WTC11 (cell line): ENCODE data around the gene LIMS2. TPM values are rescaled to one million over a fixed set of nuclear protein-coding genes. Genes with fewer than 3 reads are reported as not detected.

ENCODE experiments used
- ATAC-seq: fragments of 200-7000 bp; cut with Tn5 transposase; 2 replicates; pipeline ENCODE4 v1.10.0; 2021; ENCODE audit warnings: mild to moderate bottlenecking, moderate library complexity
- CTCF ChIA-PET: fragments of 300-600 bp; sonication (Branson Sonifier 250); formaldehyde crosslinking; loops from one replicate; lab custom pipeline; 2021; ENCODE audit warnings: antibody characterized with exemption; lab: Charles Lee
- POLR2A ChIA-PET: fragments of 350-600 bp; sonication (Branson Sonifier 250); formaldehyde crosslinking; loops from one replicate; lab custom pipeline; 2021; ENCODE audit warnings: antibody characterized with exemption; lab: Charles Lee
- DNase-seq: peaks from one replicate; pipeline ENCODE4 v3.0.0; 2021; ENCODE audit warnings: low spot score
- H3K27ac Mint-ChIP-seq: 2 replicates; pipeline ENCODE4 v1.8.0; 2021; ENCODE audit warnings: mixed read lengths
- H3K27me3 Mint-ChIP-seq: 2 replicates; pipeline ENCODE4 v1.8.0; 2021; ENCODE audit warnings: low read depth, mild to moderate bottlenecking, moderate library complexity, mixed read lengths
- H3K36me3 Mint-ChIP-seq: 2 replicates; pipeline ENCODE4 v1.8.0; 2021; ENCODE audit warnings: mixed read lengths
- H3K4me1 Mint-ChIP-seq: 2 replicates; pipeline ENCODE4 v1.8.0; 2022; ENCODE audit warnings: mixed read lengths
- H3K4me3 Mint-ChIP-seq: 2 replicates; pipeline ENCODE4 v1.8.0; 2021; ENCODE audit warnings: mild to moderate bottlenecking, moderate library complexity, mixed read lengths
- H3K9me3 Mint-ChIP-seq: 2 replicates; pipeline ENCODE4 v1.8.0; 2021; ENCODE audit warnings: mixed read lengths
- FOXP1 ChIP-seq: sonication (generic); formaldehyde crosslinking; IDR thresholded peaks from 2 replicates; pipeline ENCODE4 v1.8.0; 2022; ENCODE audit warnings: missing genetic modification reagents, mild to moderate bottlenecking, moderate library complexity, borderline replicate concordance
- HMGA2 ChIP-seq: fragments of 250-450 bp; sonication (Bioruptor Pico); IDR thresholded peaks from 2 replicates; pipeline ENCODE4 v1.4.0; 2021; ENCODE audit warnings: mild to moderate bottlenecking, moderate library complexity
- NFE2L1 ChIP-seq: sonication (generic); formaldehyde crosslinking; IDR thresholded peaks from 2 replicates; pipeline ENCODE4 v1.8.1; 2023; ENCODE audit warnings: missing genetic modification reagents
- RELA ChIP-seq: sonication (generic); formaldehyde crosslinking; IDR thresholded peaks from 2 replicates; pipeline ENCODE4 v1.8.1; 2022; ENCODE audit warnings: missing genetic modification reagents, mild to moderate bottlenecking, borderline replicate concordance
- SMAD3 ChIP-seq: sonication (generic); formaldehyde crosslinking; IDR thresholded peaks from 2 replicates; pipeline ENCODE4 v1.8.0; 2022; ENCODE audit warnings: missing genetic modification reagents, mild to moderate bottlenecking, borderline replicate concordance
- ZNF121 ChIP-seq: sonication (generic); formaldehyde crosslinking; IDR thresholded peaks from 2 replicates; pipeline ENCODE4 v1.8.0; 2023; ENCODE audit warnings: missing genetic modification reagents
- ZNF138 ChIP-seq: sonication (generic); formaldehyde crosslinking; conservative IDR thresholded peaks from 2 replicates; pipeline ENCODE4 v1.8.1; 2022; ENCODE audit warnings: mild to moderate bottlenecking, moderate library complexity, missing genetic modification reagents
- ZNF232 ChIP-seq: sonication (generic); formaldehyde crosslinking; IDR thresholded peaks from 2 replicates; pipeline ENCODE4 v1.8.0; 2022; ENCODE audit warnings: mild to moderate bottlenecking, missing genetic modification reagents
- ZNF416 ChIP-seq: fragments of 250-450 bp; sonication (Bioruptor Pico); IDR thresholded peaks from 2 replicates; pipeline ENCODE4 v1.9.0; 2021; ENCODE audit warnings: mild to moderate bottlenecking, inconsistent platforms
- ZNF423 ChIP-seq: fragments of 250-450 bp; sonication (Bioruptor Pico); IDR thresholded peaks from 2 replicates; pipeline ENCODE4 v2.1.2; 2022; ENCODE audit warnings: mild to moderate bottlenecking, moderate library complexity
- ZNF671 ChIP-seq: fragments of 250-450 bp; sonication (Bioruptor Pico); IDR thresholded peaks from 2 replicates; pipeline ENCODE4 v1.8.0; 2021; ENCODE audit warnings: mild to moderate bottlenecking
- total RNA-seq: library from RNA; stranded (reverse); gene quantifications from 3 replicates; pipeline ENCODE4 v1.2.3, GENCODE V29; 2021
- TF ChIP-seq, protein P1 (sequence below): sonication (generic); formaldehyde crosslinking; IDR thresholded peaks from 2 replicates; pipeline ENCODE4 v1.8.1; 2023; ENCODE audit warnings: mild to moderate bottlenecking, missing genetic modification reagents, borderline replicate concordance
- TF ChIP-seq, protein P2 (sequence below): sonication (generic); formaldehyde crosslinking; IDR thresholded peaks from 2 replicates; pipeline ENCODE4 v1.8.1; 2023; ENCODE audit warnings: mild to moderate bottlenecking, missing genetic modification reagents, moderate library complexity
- TF ChIP-seq, protein P3 (sequence below): fragments of 250-450 bp; sonication (Bioruptor Pico); IDR thresholded peaks from 2 replicates; pipeline ENCODE4 v1.9.0; 2021; ENCODE audit warnings: mild to moderate bottlenecking
- TF ChIP-seq, protein P4 (sequence below): sonication (generic); formaldehyde crosslinking; IDR thresholded peaks from 2 replicates; pipeline ENCODE4 v1.8.0; 2023; ENCODE audit warnings: missing genetic modification reagents, mild to moderate bottlenecking, borderline replicate concordance

Gene LIMS2
- total RNA-seq, 1 experiment from 2014 or later: 2.4 TPM

DNA sequence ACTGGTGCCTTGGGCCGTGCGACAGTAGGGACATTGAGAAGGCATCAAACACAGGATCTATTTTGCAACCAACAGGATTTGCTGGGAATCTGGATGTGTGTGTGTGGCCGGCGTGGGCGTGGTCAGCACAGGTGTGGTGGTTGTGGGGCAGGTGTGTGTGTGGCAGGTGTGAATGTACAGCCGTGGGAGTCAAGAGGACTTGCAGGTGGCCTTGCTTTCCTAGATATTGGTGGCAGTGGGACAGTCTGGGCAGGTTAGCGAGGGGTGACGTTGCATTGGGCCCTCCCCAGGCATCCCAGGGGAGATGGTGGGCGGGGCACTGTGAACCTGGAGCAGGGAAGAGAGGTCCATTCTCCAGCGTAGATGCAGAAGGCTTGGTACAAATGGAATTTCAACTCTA, 3.2 kb upstream of the LIMS2 start:
- ChIA-PET CTCF (no interaction called here), POLR2A (no interaction called here)
- peaks cover 47% of the 10 kb centered on the region for H3K27me3 Mint-ChIP-seq
- peaks cover 9% of the 10 kb centered on the region for H3K4me1 Mint-ChIP-seq
- TF ChIP-seq ZNF232 (CRISPR knock-in tag) (no peak), HMGA2 (CRISPR knock-in tag) (no peak)
- TF ChIP-seq, protein P1, sequence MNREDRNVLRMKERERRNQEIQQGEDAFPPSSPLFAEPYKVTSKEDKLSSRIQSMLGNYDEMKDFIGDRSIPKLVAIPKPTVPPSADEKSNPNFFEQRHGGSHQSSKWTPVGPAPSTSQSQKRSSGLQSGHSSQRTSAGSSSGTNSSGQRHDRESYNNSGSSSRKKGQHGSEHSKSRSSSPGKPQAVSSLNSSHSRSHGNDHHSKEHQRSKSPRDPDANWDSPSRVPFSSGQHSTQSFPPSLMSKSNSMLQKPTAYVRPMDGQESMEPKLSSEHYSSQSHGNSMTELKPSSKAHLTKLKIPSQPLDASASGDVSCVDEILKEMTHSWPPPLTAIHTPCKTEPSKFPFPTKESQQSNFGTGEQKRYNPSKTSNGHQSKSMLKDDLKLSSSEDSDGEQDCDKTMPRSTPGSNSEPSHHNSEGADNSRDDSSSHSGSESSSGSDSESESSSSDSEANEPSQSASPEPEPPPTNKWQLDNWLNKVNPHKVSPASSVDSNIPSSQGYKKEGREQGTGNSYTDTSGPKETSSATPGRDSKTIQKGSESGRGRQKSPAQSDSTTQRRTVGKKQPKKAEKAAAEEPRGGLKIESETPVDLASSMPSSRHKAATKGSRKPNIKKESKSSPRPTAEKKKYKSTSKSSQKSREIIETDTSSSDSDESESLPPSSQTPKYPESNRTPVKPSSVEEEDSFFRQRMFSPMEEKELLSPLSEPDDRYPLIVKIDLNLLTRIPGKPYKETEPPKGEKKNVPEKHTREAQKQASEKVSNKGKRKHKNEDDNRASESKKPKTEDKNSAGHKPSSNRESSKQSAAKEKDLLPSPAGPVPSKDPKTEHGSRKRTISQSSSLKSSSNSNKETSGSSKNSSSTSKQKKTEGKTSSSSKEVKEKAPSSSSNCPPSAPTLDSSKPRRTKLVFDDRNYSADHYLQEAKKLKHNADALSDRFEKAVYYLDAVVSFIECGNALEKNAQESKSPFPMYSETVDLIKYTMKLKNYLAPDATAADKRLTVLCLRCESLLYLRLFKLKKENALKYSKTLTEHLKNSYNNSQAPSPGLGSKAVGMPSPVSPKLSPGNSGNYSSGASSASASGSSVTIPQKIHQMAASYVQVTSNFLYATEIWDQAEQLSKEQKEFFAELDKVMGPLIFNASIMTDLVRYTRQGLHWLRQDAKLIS (CRISPR knock-in tag): no peak
- H3K9me3 Mint-ChIP-seq: no peaks in the 10 kb centered on the region
- H3K4me3 Mint-ChIP-seq: no peak overlapping the region
- no peak overlapping the region for H3K27ac Mint-ChIP-seq
- ATAC-seq: no peak
- DNase-seq: no peak
- no peaks in the 10 kb centered on the region for H3K36me3 Mint-ChIP-seq

DNA sequence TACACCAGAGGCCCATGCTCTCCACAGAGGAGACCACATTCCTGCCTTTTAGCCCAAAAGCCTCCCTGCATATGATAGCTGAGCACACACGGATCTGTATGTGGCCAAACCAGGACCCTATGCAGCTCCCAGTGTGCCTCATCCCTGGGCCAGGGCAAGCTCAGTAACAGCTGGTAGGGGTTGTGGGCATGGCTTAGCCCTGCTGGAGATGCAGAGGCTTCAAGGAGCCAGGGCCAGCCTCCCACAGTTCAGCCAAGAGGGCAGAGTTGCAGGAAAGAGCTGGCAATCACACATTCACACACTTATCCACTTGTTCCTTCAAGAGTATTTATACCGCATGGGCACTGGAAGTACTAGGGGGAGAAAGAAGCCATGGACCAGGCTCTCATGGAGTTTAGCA, 1.6 kb upstream of the LIMS2 start:
- H3K36me3 Mint-ChIP-seq: no peaks in the 10 kb centered on the region
- CTCF ChIA-PET: interaction anchor here (2.2 to 5.8 kb wide), 4 partner anchors 15 to 85 kb away, joined by 7 to 46 read pairs (median 20); no protein-coding TSS in a partner anchor
- DNase-seq (no peak), ATAC-seq (no peak)
- no peak overlapping the region for H3K27ac Mint-ChIP-seq
- no peaks in the 10 kb centered on the region for H3K9me3 Mint-ChIP-seq
- peaks cover 61% of the 10 kb centered on the region for H3K27me3 Mint-ChIP-seq
- TF ChIP-seq, protein P2, sequence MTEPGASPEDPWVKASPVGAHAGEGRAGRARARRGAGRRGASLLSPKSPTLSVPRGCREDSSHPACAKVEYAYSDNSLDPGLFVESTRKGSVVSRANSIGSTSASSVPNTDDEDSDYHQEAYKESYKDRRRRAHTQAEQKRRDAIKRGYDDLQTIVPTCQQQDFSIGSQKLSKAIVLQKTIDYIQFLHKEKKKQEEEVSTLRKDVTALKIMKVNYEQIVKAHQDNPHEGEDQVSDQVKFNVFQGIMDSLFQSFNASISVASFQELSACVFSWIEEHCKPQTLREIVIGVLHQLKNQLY (CRISPR knock-in tag): no peak
- TF ChIP-seq, protein P3, sequence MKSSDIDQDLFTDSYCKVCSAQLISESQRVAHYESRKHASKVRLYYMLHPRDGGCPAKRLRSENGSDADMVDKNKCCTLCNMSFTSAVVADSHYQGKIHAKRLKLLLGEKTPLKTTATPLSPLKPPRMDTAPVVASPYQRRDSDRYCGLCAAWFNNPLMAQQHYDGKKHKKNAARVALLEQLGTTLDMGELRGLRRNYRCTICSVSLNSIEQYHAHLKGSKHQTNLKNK (CRISPR knock-in tag): no peak
- no peak for TF ChIP-seq SMAD3 (CRISPR knock-in tag)
- TF ChIP-seq FOXP1 (CRISPR knock-in tag): no peak
- TF ChIP-seq ZNF671: no peak
- TF ChIP-seq, protein P4, sequence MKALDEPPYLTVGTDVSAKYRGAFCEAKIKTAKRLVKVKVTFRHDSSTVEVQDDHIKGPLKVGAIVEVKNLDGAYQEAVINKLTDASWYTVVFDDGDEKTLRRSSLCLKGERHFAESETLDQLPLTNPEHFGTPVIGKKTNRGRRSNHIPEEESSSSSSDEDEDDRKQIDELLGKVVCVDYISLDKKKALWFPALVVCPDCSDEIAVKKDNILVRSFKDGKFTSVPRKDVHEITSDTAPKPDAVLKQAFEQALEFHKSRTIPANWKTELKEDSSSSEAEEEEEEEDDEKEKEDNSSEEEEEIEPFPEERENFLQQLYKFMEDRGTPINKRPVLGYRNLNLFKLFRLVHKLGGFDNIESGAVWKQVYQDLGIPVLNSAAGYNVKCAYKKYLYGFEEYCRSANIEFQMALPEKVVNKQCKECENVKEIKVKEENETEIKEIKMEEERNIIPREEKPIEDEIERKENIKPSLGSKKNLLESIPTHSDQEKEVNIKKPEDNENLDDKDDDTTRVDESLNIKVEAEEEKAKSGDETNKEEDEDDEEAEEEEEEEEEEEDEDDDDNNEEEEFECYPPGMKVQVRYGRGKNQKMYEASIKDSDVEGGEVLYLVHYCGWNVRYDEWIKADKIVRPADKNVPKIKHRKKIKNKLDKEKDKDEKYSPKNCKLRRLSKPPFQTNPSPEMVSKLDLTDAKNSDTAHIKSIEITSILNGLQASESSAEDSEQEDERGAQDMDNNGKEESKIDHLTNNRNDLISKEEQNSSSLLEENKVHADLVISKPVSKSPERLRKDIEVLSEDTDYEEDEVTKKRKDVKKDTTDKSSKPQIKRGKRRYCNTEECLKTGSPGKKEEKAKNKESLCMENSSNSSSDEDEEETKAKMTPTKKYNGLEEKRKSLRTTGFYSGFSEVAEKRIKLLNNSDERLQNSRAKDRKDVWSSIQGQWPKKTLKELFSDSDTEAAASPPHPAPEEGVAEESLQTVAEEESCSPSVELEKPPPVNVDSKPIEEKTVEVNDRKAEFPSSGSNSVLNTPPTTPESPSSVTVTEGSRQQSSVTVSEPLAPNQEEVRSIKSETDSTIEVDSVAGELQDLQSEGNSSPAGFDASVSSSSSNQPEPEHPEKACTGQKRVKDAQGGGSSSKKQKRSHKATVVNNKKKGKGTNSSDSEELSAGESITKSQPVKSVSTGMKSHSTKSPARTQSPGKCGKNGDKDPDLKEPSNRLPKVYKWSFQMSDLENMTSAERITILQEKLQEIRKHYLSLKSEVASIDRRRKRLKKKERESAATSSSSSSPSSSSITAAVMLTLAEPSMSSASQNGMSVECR: no peak
- TF ChIP-seq ZNF423 (CRISPR knock-in tag): no peak
- TF ChIP-seq ZNF416 (CRISPR knock-in tag): no peak
- TF ChIP-seq RELA (CRISPR knock-in tag): no peak
- TF ChIP-seq ZNF138 (CRISPR knock-in tag): no peak
- TF ChIP-seq NFE2L1 (CRISPR knock-in tag): no peak
- TF ChIP-seq ZNF121: no peak
- POLR2A ChIA-PET: no interaction called here
- H3K4me3 Mint-ChIP-seq: no peak overlapping the region; the same call in 1 of the 2 replicates
- peaks cover 9% of the 10 kb centered on the region for H3K4me1 Mint-ChIP-seq
